Mucosa of stomach (tissue), 1 donor: ENCODE data around the gene RIMS3.

Source experiments
- H3K27me3 ChIP-seq: one replicate; pipeline ENCODE4 v1.7.0; 2013; ENCODE audit warnings: mild to moderate bottlenecking, low read length; ENCODE audit not compliant: control insufficient read depth, insufficient read depth
- H3K36me3 ChIP-seq: one replicate; pipeline ENCODE4 v1.7.0; 2013; ENCODE audit warnings: low read length; ENCODE audit not compliant: control insufficient read depth, insufficient read depth
- H3K4me1 ChIP-seq: one replicate; pipeline ENCODE4 v1.7.0; 2013; ENCODE audit warnings: mild to moderate bottlenecking, low read length; ENCODE audit not compliant: control insufficient read depth, insufficient read depth
- H3K4me3 ChIP-seq: one replicate; pipeline ENCODE4 v1.7.0; 2013; ENCODE audit warnings: low read length
- H3K9ac ChIP-seq: one replicate; pipeline ENCODE4 v1.7.0; 2013; ENCODE audit warnings: mild to moderate bottlenecking, low read length, moderate library complexity
- H3K9me3 ChIP-seq: one replicate; pipeline ENCODE4 v1.7.0; 2013; ENCODE audit warnings: mild to moderate bottlenecking, low read length, moderate library complexity; ENCODE audit not compliant: control insufficient read depth
- donor health status: Pancreatic carcinoma.

The RIMS3 gene

GRCh38 chr1:40665335-40666171, at the start of gene RIMS3:
Gene RIMS3, minus strand, starts transcription at chr1:40665682. Its CDS starts 23,757 bp downstream, at chr1:40641925.
- no peaks in the 10 kb centered on the region for H3K27me3 ChIP-seq
- H3K4me3 ChIP-seq = no peak within 1 kb of the TSS
- no peaks in the 10 kb centered on the region for H3K36me3 ChIP-seq
- peaks cover 20% of the 10 kb centered on the region for H3K4me1 ChIP-seq
- no peak within 1 kb of the TSS for H3K9ac ChIP-seq
- H3K9me3 ChIP-seq = no peaks in the 10 kb centered on the region

GRCh38 chr1:40712997-40713396, 47.5 kb upstream of the RIMS3 start:
- Histone ChIP-seq H3K9me3 (no peaks in the 10 kb centered on the region), H3K4me1 (peaks cover 33% of the 10 kb centered on the region), H3K9ac (no peak overlapping the region), H3K27me3 (no peaks in the 10 kb centered on the region), H3K36me3 (no peaks in the 10 kb centered on the region), H3K4me3 (no peak overlapping the region)

DNA sequence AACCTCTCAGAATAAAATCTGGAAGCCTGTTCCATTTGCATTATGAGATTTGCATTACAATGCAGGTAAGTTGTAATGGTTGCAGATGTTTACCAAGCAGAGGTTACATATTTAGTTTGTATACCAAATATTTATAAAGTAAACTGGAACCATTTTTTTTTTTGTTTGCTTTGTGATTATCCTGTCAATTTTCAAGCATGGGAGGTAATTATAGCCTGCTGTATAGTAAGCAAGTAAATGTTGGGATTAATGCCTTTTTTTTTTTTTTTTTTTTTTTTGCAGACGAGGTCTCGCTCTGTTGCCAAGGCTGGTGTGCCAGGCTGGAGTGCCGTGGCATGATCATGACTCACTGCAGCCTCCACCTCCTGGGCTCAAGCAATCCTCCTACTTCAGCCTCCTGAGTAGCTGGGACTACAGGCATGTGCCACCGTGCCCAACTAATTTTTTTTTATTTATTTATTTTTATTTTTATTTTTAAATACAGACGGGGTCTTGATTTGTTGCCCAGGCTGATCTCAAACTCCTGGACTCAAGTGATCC, 47.0 kb upstream of the RIMS3 start:
- Histone ChIP-seq H3K36me3 (no peaks in the 10 kb centered on the region), H3K27me3 (no peaks in the 10 kb centered on the region), H3K4me3 (no peak overlapping the region), H3K4me1 (peaks cover 28% of the 10 kb centered on the region), H3K9me3 (no peaks in the 10 kb centered on the region), H3K9ac (no peak overlapping the region)

DNA sequence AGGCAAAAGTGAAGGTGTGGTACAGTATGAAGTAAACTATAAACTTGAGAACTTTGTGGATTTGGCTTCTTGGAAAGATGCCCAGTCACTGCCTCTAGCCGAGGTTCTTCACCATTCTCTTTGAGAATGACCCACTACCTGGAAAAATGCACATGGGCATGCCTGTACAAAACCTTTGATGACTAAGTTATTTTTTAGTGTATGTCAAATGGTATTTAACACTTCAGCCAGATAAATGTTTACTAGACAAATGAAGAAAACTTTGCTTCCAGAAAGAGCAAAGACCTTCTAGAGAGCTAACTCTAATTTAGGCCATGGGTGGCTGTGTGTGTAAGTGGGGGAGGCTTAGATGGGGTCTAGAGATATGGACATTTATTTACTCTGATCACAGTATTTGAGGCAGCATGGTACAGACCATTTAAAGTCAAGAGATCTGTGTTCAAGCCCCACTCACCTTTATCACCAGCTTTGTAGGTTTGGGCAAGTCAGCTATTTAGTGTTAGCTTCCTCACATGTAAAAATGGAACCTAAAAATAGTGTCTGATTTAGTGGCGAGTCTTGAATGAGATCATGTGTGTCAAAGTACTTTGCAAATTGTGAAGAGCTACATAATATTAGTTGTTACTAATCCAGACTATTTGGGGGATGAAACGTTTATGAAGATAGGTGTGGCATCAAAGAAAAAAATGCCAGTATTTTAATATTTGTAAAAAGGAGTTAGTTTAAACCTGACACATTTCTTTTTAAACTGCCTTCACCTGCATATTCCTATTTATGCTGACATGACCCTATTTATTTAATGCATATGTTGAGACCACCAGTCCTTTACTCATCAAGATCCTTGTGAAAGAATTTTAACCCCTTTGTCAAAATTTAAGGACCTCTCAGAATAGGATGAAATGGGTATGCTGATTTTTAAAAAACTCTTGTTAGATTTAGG, 46.3 kb upstream of the RIMS3 start:
- H3K36me3 ChIP-seq = no peaks in the 10 kb centered on the region
- no peak overlapping the region for H3K4me3 ChIP-seq
- H3K9me3 ChIP-seq = no peaks in the 10 kb centered on the region
- no peaks in the 10 kb centered on the region for H3K27me3 ChIP-seq
- H3K4me1 ChIP-seq = peaks cover 28% of the 10 kb centered on the region
- H3K9ac ChIP-seq = no peak overlapping the region

GRCh38 chr1:40710581-40711315, 45.3 kb upstream of the RIMS3 start:
- peaks cover 28% of the 10 kb centered on the region for H3K4me1 ChIP-seq
- no peaks in the 10 kb centered on the region for H3K27me3 ChIP-seq
- no peaks in the 10 kb centered on the region for H3K36me3 ChIP-seq
- H3K9ac ChIP-seq = peak overlapping the region; percentile 72
- H3K4me3 ChIP-seq = no peak overlapping the region
- no peaks in the 10 kb centered on the region for H3K9me3 ChIP-seq

DNA sequence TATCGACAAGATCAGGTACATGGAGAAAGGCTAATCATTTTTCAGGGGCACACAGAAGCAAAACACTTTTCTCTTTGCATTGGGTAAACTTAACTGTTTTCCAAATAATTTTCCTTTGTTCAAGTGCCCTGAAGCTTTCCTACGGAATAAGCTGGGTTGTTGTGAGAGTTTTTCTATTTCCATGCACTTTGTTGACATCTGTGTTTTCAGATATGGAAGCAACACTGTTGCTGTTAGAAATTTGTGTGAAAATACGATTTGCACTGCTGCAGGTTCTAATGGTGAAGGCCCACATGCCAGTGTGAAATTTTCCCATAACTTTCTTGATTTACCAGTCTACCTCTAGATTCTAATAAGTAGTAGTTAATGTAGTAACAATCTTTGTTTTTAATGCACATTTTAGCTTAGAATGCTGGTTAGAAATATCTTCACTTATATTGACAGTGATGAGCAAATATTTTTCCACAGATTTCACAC, 44.4 kb upstream of the RIMS3 start:
- peaks cover 31% of the 10 kb centered on the region for H3K4me1 ChIP-seq
- no peaks in the 10 kb centered on the region for H3K9me3 ChIP-seq
- no peaks in the 10 kb centered on the region for H3K27me3 ChIP-seq
- H3K9ac ChIP-seq = peak overlapping the region; percentile 72
- peak overlapping the region; percentile 72 for H3K4me3 ChIP-seq
- no peaks in the 10 kb centered on the region for H3K36me3 ChIP-seq

GRCh38 chr1:40709100-40709801, 43.8 kb upstream of the RIMS3 start:
- Histone ChIP-seq H3K36me3 (no peaks in the 10 kb centered on the region), H3K27me3 (no peaks in the 10 kb centered on the region), H3K9me3 (no peaks in the 10 kb centered on the region), H3K4me3 (peak overlapping the region; percentile 72), H3K4me1 (peaks cover 37% of the 10 kb centered on the region), H3K9ac (peak overlapping the region; percentile 72)

GRCh38 chr1:40708750-40709099, 43.2 kb upstream of the RIMS3 start:
- Histone ChIP-seq H3K9me3 (no peaks in the 10 kb centered on the region), H3K4me1 (peaks cover 34% of the 10 kb centered on the region), H3K4me3 (peak overlapping the region; percentile 72), H3K9ac (peak overlapping the region; percentile 72), H3K36me3 (no peaks in the 10 kb centered on the region), H3K27me3 (no peaks in the 10 kb centered on the region)

GRCh38 chr1:40706626-40707025, 41.1 kb upstream of the RIMS3 start:
- no peaks in the 10 kb centered on the region for H3K36me3 ChIP-seq
- H3K9me3 ChIP-seq = no peaks in the 10 kb centered on the region
- H3K4me1 ChIP-seq = peaks cover 28% of the 10 kb centered on the region
- no peak overlapping the region for H3K4me3 ChIP-seq
- no peak overlapping the region for H3K9ac ChIP-seq
- H3K27me3 ChIP-seq = no peaks in the 10 kb centered on the region

- Histone ChIP-seq H3K36me3 (no peaks in the 10 kb centered on the region), H3K4me1 (peaks cover 13% of the 10 kb centered on the region), H3K27me3 (no peaks in the 10 kb centered on the region), H3K4me3 (no peak overlapping the region), H3K9ac (no peak overlapping the region), H3K9me3 (no peaks in the 10 kb centered on the region)
Measured at GRCh38 chr1:40704817-40705733, 39.6 kb upstream of the RIMS3 start.
